Measurements from ENCODE around the gene EFNA2. TPM values are rescaled to one million over a fixed set of nuclear protein-coding genes. Genes with fewer than 3 reads are reported as not detected.

EFNA2 gene
- polyA plus RNA-seq, 1 donor from 2014 or later, result 10.3 TPM

DNA sequence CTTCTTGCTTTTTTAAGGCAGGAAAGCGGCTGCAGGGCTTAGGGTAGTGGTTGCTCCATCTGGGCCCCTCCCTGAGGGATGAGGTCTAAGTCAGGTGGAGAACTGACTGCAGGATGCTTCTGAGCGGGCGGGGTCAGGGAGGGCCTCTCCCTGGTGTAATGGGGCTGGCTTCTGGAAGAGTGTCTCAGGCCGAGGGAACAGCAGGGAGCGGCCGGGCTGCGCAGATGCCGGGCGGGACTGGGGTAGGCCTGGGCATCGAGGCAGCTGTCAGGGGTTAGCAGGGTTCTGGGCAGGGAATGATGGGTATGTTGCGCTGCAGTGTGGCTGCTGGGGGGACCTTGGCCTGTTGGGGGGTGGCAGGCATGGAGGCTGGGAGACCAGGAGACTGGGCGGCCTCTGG lies 7.6 kb upstream of the EFNA2 start:
- Histone ChIP-seq H3K9me3 (ENCODE audit: low read length) (no peaks in the 10 kb centered on the region), H3K27ac (ENCODE audit: low read length) (no peak overlapping the region), H3K4me3 (ENCODE audit: low read length) (no peak overlapping the region), H3K36me3 (ENCODE audit: insufficient read depth, low read length) (peaks cover 5% of the 10 kb centered on the region), H3K27me3 (ENCODE audit: insufficient read depth, low read depth, low read length) (no peaks in the 10 kb centered on the region), H2AFZ (ENCODE audit: low read depth, low read length) (no peak overlapping the region), H4K20me1 (ENCODE audit: insufficient read depth) (no peaks in the 10 kb centered on the region), H3K79me2 (replicated peaks; ENCODE audit: insufficient read depth, low read length) (peaks cover 2% of the 10 kb centered on the region), H3F3A (ENCODE audit: insufficient read depth, low read length, poor library complexity, severe bottlenecking) (no peaks in the 10 kb centered on the region), H3K9me2 (ENCODE audit: insufficient read depth, low read length) (no peaks in the 10 kb centered on the region), H3K4me2 (ENCODE audit: low read length) (no peak overlapping the region), H3K9ac (ENCODE audit: low read length) (no peak overlapping the region)
- TF ChIP-seq, protein P1, sequence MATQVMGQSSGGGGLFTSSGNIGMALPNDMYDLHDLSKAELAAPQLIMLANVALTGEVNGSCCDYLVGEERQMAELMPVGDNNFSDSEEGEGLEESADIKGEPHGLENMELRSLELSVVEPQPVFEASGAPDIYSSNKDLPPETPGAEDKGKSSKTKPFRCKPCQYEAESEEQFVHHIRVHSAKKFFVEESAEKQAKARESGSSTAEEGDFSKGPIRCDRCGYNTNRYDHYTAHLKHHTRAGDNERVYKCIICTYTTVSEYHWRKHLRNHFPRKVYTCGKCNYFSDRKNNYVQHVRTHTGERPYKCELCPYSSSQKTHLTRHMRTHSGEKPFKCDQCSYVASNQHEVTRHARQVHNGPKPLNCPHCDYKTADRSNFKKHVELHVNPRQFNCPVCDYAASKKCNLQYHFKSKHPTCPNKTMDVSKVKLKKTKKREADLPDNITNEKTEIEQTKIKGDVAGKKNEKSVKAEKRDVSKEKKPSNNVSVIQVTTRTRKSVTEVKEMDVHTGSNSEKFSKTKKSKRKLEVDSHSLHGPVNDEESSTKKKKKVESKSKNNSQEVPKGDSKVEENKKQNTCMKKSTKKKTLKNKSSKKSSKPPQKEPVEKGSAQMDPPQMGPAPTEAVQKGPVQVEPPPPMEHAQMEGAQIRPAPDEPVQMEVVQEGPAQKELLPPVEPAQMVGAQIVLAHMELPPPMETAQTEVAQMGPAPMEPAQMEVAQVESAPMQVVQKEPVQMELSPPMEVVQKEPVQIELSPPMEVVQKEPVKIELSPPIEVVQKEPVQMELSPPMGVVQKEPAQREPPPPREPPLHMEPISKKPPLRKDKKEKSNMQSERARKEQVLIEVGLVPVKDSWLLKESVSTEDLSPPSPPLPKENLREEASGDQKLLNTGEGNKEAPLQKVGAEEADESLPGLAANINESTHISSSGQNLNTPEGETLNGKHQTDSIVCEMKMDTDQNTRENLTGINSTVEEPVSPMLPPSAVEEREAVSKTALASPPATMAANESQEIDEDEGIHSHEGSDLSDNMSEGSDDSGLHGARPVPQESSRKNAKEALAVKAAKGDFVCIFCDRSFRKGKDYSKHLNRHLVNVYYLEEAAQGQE (IDR thresholded peaks at IDR 0.05; ENCODE audit: borderline replicate concordance), result no peak
- TF ChIP-seq, protein P2, sequence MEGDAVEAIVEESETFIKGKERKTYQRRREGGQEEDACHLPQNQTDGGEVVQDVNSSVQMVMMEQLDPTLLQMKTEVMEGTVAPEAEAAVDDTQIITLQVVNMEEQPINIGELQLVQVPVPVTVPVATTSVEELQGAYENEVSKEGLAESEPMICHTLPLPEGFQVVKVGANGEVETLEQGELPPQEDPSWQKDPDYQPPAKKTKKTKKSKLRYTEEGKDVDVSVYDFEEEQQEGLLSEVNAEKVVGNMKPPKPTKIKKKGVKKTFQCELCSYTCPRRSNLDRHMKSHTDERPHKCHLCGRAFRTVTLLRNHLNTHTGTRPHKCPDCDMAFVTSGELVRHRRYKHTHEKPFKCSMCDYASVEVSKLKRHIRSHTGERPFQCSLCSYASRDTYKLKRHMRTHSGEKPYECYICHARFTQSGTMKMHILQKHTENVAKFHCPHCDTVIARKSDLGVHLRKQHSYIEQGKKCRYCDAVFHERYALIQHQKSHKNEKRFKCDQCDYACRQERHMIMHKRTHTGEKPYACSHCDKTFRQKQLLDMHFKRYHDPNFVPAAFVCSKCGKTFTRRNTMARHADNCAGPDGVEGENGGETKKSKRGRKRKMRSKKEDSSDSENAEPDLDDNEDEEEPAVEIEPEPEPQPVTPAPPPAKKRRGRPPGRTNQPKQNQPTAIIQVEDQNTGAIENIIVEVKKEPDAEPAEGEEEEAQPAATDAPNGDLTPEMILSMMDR (IDR thresholded peaks at IDR 0.05; ENCODE audit: poor library complexity, severe bottlenecking), result no peak
- TF ChIP-seq TAF1 (IDR thresholded peaks at IDR 0.05; ENCODE audit: low read depth), result no peak
- no peak for TF ChIP-seq EZH2 (IDR thresholded peaks at IDR 0.05; ENCODE audit: borderline replicate concordance, insufficient read depth, low read length, poor library complexity, severe bottlenecking)
- TF ChIP-seq RAD21 (conservative IDR thresholded peaks at IDR 0.05), result no peak
- no peak for TF ChIP-seq SMC3 (conservative IDR thresholded peaks at IDR 0.05; ENCODE audit: poor library complexity)
- no peak for TF ChIP-seq MXI1 (conservative IDR thresholded peaks at IDR 0.05; ENCODE audit: poor library complexity, severe bottlenecking)
- no peak for TF ChIP-seq POLR2AphosphoS5 (IDR thresholded peaks at IDR 0.05)
- no peak for TF ChIP-seq EP300 (conservative IDR thresholded peaks at IDR 0.05; ENCODE audit: poor library complexity, severe bottlenecking)

DNA sequence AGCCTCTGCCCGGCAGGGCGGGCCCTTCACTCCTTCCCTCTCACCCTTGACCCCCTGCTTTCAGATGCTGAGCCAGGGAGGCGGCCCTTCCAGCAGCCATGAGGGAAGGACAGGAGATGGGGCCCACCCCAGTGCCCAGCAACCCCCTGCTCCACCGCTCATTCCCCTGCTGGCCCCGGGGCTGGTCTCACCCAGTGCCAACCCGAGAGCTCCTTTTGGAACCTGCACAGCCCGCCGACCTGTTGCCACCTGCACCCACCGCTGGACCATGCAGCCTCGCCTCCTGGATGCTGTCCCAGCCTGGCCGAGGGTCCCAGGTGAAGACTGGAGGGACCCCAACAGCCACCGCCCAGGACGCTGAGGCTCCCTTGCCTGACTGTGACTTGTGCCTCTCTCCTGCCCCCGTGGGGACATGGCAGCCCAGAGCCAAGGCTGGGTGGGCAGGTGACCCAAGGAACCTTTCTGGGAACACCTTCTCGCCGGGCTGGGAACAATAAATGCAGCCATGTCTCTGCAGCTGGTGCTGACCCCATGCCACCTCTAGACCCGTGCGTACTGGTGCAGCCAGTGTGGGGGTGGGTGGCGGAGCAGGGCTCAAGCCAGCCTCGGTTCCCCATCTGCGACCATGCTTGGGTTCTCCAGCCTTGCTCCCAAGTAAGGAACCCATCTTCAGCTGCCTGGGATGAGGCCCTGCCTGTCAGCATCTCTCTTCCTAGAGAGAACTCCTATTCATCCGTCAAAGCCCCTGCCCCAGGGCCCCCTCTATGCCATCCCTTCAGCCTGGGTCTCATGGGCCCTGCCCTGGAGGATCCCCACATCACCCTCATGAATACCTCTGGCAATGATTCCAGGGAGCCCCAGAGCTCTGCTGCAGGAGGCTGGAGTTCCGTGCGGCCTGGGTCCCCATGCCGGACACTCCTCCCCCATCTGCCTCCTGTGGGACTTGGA lies 6.7 kb upstream of the EFNA2 start:
- no peak overlapping the region for H3K27ac ChIP-seq (ENCODE audit: low read length)
- peaks cover 2% of the 10 kb centered on the region for H3K36me3 ChIP-seq (ENCODE audit: insufficient read depth, low read length)
- no peaks in the 10 kb centered on the region for H3K27me3 ChIP-seq (ENCODE audit: insufficient read depth, low read depth, low read length)
- no peaks in the 10 kb centered on the region for H3K9me2 ChIP-seq (ENCODE audit: insufficient read depth, low read length)
- H2AFZ ChIP-seq (ENCODE audit: low read depth, low read length), result no peak overlapping the region
- no peaks in the 10 kb centered on the region for H4K20me1 ChIP-seq (ENCODE audit: insufficient read depth)
- no peak overlapping the region for H3K4me2 ChIP-seq (ENCODE audit: low read length)
- TF ChIP-seq, protein P2 (IDR thresholded peaks at IDR 0.05; ENCODE audit: poor library complexity, severe bottlenecking), result no peak
- TF ChIP-seq SMC3 (conservative IDR thresholded peaks at IDR 0.05; ENCODE audit: poor library complexity) (no peak), TAF1 (IDR thresholded peaks at IDR 0.05; ENCODE audit: low read depth) (no peak), MXI1 (conservative IDR thresholded peaks at IDR 0.05; ENCODE audit: poor library complexity, severe bottlenecking) (no peak), EZH2 (IDR thresholded peaks at IDR 0.05; ENCODE audit: borderline replicate concordance, insufficient read depth, low read length, poor library complexity, severe bottlenecking) (no peak)
- H3K79me2 ChIP-seq (replicated peaks; ENCODE audit: insufficient read depth, low read length), result peaks cover 2% of the 10 kb centered on the region
- no peak overlapping the region for H3K4me3 ChIP-seq (ENCODE audit: low read length)
- H3F3A ChIP-seq (ENCODE audit: insufficient read depth, low read length, poor library complexity, severe bottlenecking), result no peaks in the 10 kb centered on the region
- H3K9ac ChIP-seq (ENCODE audit: low read length), result no peak overlapping the region
- no peaks in the 10 kb centered on the region for H3K9me3 ChIP-seq (ENCODE audit: low read length)
